ENCODE data around the gene GATA2. TPM values are rescaled to one million over a fixed set of nuclear protein-coding genes. Genes with fewer than 3 reads are reported as not detected.
A peak's percentile ranks its signal among the peaks of the same experiment; 100 is the strongest.

Gene GATA2
- total RNA-seq, 1 donor from 2014 or later: 23.9 TPM

DNA sequence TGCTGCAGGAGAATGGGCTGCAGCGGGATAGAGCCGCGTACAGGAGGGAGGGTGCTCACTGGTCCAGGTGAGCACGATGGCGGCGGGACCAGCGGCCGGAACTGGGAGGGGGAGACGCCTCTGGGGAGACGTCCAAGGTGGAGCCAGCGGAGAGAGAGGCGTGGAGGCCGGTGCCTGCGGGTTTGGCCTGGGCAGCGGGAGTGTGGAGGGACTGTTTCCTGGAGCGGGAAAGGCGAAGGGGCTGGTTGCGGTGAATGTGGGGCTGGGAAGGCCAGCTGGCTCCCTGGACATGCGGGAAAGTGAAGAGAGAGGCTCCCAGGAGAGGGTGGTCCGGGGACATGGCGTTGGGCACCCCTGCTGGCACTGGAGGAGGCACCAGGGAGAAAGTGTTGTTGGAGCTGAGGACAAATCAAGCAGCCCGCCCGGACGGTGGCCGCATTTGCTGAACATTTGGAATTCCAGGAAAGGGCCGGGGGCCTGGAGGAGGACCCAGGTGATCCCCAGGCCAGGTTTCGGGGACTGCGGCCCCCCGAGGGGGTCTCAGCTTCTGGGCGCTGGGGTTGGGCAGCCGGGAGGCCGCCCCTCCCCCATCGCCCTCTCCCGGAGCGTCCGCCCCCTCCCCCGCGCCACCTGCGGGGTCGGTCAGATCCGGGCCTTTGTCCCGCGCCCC is 60.6 kb downstream of the GATA2 start:
- Mint-ChIP-seq H3K27me3 (peaks cover 52% of the 10 kb centered on the region), H3K9me3 (no peaks in the 10 kb centered on the region), H3K4me1 (ENCODE audit: unreplicated experiment) (peaks cover 34% of the 10 kb centered on the region), H3K36me3 (no peaks in the 10 kb centered on the region), H3K27ac (peak overlapping the region; percentile 88), H3K4me3 (peak overlapping the region; percentile 89)
- TF ChIP-seq, protein P1, sequence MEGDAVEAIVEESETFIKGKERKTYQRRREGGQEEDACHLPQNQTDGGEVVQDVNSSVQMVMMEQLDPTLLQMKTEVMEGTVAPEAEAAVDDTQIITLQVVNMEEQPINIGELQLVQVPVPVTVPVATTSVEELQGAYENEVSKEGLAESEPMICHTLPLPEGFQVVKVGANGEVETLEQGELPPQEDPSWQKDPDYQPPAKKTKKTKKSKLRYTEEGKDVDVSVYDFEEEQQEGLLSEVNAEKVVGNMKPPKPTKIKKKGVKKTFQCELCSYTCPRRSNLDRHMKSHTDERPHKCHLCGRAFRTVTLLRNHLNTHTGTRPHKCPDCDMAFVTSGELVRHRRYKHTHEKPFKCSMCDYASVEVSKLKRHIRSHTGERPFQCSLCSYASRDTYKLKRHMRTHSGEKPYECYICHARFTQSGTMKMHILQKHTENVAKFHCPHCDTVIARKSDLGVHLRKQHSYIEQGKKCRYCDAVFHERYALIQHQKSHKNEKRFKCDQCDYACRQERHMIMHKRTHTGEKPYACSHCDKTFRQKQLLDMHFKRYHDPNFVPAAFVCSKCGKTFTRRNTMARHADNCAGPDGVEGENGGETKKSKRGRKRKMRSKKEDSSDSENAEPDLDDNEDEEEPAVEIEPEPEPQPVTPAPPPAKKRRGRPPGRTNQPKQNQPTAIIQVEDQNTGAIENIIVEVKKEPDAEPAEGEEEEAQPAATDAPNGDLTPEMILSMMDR (conservative IDR thresholded peaks at IDR 0.05): no peak
- DNase-seq (ENCODE audit: extremely low spot score, unreplicated experiment): no peak

DNA sequence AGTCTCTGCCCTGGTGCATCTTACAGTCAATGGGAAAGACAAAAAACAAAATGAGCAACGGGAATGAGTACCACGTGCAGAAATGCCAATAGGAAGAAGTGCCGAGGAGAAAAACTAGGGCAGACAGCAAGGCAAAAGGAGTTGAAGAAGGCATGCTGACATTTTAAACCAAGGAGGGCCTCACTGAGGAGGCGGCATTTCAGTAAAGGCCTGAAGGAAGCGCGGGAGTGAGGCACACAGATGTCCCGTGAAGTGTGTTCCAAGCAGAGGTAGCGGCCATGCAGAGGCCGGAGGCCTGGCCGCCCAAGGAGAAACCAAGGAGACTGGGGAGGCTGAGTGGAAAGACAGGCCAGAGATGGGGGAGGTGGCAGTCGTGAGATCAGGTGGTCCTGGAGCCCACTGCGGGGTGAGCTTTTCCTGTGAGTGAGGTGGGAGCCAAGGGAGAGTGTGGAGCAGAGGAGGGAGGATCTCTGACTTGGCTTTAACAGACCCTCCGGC is 61.1 kb downstream of the GATA2 start:
- Mint-ChIP-seq H3K4me3 (peak overlapping the region; percentile 89), H3K27ac (peak overlapping the region; percentile 88), H3K36me3 (no peaks in the 10 kb centered on the region)

DNA sequence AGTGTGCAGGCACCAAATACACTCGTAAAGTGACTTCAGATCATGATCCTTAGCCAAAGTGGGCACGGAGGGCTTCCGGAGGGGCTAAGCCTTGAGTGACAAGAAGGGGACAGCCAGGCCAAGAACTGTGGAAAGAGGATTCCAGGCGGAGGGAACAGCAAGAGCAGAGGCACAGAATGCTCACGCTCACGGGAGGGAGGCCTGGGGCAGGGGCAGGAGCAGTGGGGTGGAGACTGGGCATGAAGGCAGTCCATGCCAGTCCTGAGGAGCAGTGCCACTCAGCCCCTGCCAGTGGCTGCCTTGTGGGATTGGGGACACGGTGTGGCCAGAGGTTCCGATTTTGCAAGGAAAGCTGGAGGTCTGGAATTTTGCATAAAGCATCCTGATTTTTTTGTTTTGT is 62.3 kb downstream of the GATA2 start:
- TF ChIP-seq, protein P1 (conservative IDR thresholded peaks at IDR 0.05): no peak
- H3K27ac Mint-ChIP-seq: no peak overlapping the region
- H3K36me3 Mint-ChIP-seq: no peaks in the 10 kb centered on the region
- H3K4me3 Mint-ChIP-seq: peak overlapping the region; percentile 69
- H3K4me1 Mint-ChIP-seq (ENCODE audit: unreplicated experiment): peaks cover 34% of the 10 kb centered on the region
- DNase-seq (ENCODE audit: extremely low spot score, unreplicated experiment): no peak
- no peaks in the 10 kb centered on the region for H3K9me3 Mint-ChIP-seq
- H3K27me3 Mint-ChIP-seq: peaks cover 44% of the 10 kb centered on the region

More for the DNA sequence above, 61.1 kb downstream of the GATA2 start:
- Mint-ChIP-seq H3K9me3 (no peaks in the 10 kb centered on the region), H3K27me3 (peaks cover 52% of the 10 kb centered on the region), H3K4me1 (ENCODE audit: unreplicated experiment) (peaks cover 34% of the 10 kb centered on the region)
- TF ChIP-seq, protein P1 (conservative IDR thresholded peaks at IDR 0.05): no peak
- DNase-seq (ENCODE audit: extremely low spot score, unreplicated experiment): no peak

DNA sequence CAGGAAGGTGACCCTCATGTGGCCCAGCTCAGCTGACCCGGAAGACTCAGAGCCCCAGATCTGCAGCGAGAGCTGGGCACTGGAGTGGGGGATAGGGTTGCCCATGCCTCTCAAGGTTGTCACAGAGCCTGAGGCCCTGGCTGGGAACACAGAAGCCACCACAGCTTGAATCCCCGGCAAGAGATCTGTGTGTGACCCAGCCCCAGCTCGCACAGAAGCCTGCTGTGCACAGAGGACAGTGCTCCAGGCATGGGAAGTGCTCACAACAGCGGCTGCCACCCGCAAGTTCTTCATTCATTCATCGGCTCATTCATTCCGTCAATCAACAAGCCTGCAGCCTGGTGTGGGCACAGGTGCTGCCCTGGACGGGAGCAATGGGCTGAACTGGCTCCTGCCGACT is 62.7 kb downstream of the GATA2 start:
- peaks cover 34% of the 10 kb centered on the region for H3K4me1 Mint-ChIP-seq (ENCODE audit: unreplicated experiment)
- no peak for DNase-seq (ENCODE audit: extremely low spot score, unreplicated experiment)
- peak overlapping the region; percentile 69 for H3K4me3 Mint-ChIP-seq
- H3K9me3 Mint-ChIP-seq: no peaks in the 10 kb centered on the region
- peaks cover 44% of the 10 kb centered on the region for H3K27me3 Mint-ChIP-seq
- H3K27ac Mint-ChIP-seq: no peak overlapping the region
- no peaks in the 10 kb centered on the region for H3K36me3 Mint-ChIP-seq
- TF ChIP-seq, protein P1 (conservative IDR thresholded peaks at IDR 0.05): no peak

DNA sequence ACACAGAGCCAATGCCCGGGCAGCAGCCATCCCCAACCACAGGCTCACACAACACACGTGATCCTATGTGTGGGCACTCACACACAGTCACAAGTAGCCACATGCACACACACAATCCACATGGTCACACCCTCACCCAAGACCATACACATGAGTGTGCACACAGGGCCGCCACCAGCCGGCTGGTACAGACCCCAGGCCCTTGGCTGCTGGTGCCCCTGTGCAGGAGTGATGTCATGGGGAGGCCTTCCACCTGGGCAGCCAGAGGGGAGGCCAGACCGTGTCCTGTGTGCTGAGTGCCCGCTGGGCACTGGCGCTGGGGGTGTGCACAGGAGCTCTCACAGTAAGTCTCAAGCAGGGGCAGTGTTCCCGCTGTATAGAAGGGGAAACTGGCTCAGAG is 63.2 kb downstream of the GATA2 start:
- Mint-ChIP-seq H3K27me3 (peaks cover 44% of the 10 kb centered on the region), H3K9me3 (no peaks in the 10 kb centered on the region)

More for the DNA sequence above, 63.2 kb downstream of the GATA2 start:
- no peak for DNase-seq (ENCODE audit: extremely low spot score, unreplicated experiment)
- no peaks in the 10 kb centered on the region for H3K36me3 Mint-ChIP-seq
- H3K27ac Mint-ChIP-seq: no peak overlapping the region
- H3K4me3 Mint-ChIP-seq: no peak overlapping the region
- H3K4me1 Mint-ChIP-seq (ENCODE audit: unreplicated experiment): peaks cover 37% of the 10 kb centered on the region
- TF ChIP-seq, protein P1 (conservative IDR thresholded peaks at IDR 0.05): no peak

Other genes starting within 250 kb of the GATA2 start
- not detected in 2 replicates for gene DNAJB8, start 26.3 kb downstream of the GATA2 start, total RNA-seq (ENCODE audit: low replicate concordance)
- 192 and 228 TPM in 2 replicates for gene RPN1, start 157.6 kb upstream of the GATA2 start, total RNA-seq (ENCODE audit: low replicate concordance)
- 157 and 216 TPM in 2 replicates for gene RAB7A, start 233.0 kb upstream of the GATA2 start, total RNA-seq (ENCODE audit: low replicate concordance)

All from type B pancreatic cell (in vitro differentiated cells).